ENCODE measurements around the gene IMPDH2.

Gene IMPDH2

DNA sequence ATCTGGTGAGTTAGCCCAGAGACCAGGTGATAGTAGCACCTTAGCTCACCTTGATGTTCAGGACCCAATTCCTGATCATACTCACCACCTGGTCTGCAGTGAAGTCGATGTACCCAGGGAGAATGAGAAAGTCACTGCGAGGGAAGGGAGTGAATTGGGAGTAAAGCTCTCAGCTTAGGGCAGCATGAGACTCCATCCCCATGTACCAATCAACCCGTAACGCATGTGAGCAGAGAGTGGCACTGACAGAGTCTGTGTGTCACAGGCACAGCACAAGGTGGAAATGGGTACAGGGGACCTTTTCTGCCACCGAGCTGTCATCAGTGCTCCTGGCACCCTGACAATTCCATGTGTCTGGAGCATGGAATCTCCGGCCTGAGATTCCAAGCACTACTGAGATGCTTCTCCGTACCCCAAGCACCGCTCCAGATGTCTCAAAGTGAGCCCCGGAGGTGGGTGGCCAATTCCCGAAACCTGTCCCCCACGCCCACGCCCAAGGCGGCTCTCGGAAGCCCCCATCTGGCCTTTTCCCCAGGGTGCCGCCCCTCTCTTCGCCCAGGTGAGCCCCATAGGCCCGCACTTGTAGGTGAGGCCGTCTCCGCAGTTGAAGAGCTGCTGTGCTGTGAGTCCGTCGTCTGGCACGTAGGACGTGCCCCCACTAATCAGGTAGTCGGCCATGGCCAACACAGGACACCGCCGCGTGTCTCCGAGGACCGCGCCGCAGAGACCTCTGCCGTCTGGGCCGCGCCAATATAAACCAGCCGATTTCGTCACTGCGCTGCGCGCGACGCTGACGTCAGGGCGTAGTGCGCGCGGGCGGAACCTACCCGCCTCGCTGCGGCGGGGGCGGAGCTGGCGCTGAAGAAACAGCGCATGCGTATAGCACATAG is at the start of gene IMPDH2:
IMPDH2 (minus strand) TSS at position 726 of the 890 bp plus-strand sequence; CDS start at position 678, 48 bp downstream.
- peak; percentile 85 for DNase-seq (ENCODE audit: low read depth)

DNA sequence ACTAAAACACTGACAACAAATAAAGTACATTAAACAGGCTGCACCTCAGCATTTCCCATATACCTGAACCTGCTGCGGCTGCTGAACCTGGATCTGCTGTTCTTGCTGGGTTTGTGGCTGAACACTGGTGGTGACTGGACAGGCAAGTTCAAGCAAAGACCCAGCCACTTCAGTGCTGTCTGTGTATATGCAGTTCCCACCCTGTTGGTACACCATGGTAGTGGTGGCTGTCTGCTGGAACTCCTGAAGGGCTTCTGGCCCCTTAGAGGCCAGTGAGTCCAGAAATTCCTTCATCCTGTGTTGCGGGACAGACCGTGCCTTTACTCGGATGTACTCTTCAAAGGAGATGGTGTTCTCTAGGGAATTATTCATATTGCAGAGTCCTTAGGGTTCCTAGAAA is 47.4 kb upstream of the IMPDH2 start:
- no peak for DNase-seq (ENCODE audit: low read depth)

DNA sequence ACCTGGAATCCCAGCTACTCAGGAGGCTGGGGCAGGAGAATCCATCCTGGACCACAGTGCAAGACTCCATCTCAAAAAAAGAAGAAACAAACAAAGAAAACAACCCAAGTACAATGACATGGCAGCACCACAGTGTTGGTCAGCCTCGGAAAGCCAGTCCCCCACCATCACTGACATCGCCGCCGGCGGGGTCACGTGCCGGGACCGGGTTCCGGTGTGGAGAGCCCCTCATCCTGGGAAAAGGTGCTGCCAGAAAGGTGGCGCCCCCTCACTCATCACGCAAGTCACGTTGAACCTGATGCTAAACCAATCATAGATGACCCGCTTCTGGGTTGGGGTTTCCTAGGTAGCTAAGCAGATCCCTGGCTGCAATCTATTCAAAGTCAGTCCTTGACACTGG is 46.9 kb upstream of the IMPDH2 start:
- DNase-seq (ENCODE audit: low read depth) = no peak

DNA sequence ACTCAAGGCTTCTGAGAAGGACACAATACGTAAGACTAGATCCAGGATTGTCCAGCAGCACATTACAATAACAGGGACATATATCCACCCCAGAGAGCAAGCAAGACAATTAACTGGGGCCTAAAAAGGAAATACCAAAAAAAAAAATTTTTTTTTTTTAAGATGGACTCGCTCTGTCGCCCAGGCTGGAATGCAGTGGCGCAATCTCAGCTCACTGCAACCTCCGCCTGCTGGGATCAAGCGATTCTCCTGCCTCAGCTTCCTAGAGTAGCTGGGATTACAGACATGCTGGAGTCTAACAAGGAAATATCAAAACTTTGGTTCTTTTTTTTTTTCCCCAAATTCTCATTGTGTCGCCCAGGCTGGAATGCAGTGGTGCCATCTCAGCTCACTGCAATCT is 28.8 kb upstream of the IMPDH2 start:
- no peak for DNase-seq (ENCODE audit: low read depth)

DNA sequence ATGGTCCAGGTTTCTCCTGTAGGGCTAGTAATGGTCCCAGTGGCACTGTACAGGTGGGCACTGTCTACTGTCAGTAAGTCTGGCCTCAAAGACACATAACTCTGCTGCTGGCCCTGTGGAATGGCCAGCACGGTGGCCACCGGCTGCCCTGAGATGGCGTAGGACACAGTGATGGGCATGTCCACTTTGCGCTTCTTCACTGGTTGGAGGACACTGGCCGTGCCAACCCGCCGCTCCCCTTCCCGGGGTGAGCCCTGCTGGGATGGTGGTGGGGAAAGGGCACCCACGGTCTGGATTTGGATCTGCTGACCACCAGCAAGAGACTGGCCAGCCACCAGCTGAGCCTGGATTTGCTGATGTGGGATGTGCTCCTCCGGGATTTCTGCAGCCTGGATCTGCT is 28.1 kb upstream of the IMPDH2 start:
- no peak for DNase-seq (ENCODE audit: low read depth)

DNA sequence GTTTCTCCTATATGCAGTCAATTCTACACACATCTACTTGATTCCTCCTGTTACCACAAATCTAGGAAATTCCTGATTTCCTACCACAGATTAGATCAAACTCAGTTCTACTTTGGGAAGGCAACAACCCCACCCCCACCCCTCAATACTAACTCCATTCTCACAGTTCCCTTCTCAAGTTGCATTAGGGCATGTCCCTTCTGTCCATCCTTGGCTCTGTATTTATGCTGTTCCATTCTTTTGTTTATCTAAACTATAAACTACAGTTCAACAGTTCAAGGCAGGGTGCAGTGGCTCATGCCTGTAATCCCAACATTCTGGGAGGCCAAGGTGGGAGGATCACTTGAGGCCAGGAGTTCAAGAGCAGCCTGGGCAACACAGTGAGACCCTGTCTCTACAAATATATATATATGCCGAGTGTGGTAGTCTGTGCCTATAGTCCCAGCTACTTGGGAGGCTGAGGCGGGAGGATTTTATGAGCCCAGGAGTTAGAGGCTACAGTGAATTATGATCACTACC is 25.2 kb upstream of the IMPDH2 start:
- DNase-seq (ENCODE audit: low read depth) = no peak

DNA sequence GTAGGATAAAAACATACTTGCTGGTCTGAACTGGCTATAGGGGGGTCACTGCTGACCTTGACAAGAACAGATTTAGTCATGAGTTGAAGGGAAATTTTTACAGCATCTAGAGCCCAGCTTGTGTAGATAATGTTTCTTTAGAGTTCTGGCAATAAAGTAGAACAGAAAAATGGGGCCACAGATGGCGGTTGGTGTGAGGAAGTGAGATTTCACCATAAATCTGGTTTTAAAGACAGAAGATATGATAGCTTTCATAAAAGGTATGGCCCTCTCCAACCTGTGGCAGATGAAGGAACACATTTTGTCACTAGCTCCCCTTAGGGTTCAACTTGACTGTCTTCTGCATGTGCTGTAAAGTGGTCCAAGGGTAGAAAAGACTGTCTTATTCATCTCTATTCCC is 24.3 kb upstream of the IMPDH2 start:
- DNase-seq (ENCODE audit: low read depth) = no peak

DNA sequence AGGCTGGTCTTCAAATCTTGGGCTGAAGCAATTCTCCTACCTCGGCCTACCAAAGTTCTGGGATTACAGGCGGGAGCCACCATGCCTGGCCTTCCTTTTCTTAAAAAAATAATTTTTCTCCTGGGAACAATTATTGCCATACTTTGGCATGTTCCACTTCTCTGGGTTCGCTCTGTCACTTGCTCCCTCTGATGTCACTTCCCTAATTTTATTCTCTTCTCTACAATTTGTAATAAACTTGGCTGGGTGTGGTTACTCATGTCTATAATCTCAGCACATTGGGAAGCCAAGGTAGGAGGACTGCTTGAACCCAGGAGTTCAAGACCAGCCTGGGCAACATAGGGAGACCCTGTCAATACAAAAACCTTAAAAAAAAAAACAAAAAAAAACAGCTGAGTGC is 6.1 kb upstream of the IMPDH2 start:
- no peak for DNase-seq (ENCODE audit: low read depth)

DNA sequence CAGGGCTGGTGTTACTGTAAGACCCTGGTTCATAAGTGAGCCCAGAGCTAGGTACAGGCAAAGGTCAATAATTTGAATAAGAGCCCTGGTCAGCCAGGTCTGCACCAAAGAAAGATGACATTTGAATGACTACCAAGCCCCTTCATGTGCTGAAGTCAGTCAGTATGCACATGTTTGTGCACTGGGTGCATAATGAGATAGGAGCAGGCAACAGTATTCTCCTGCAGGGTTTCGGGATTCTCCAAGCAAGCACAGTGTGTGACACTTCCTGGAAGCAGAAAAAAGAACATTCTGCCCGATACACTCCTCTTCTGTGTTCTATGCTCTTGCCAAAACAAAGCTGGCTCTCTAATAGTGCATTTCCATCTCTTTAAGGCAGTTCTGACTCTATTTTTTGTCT is 5.5 kb upstream of the IMPDH2 start:
- no peak for DNase-seq (ENCODE audit: low read depth)

DNA sequence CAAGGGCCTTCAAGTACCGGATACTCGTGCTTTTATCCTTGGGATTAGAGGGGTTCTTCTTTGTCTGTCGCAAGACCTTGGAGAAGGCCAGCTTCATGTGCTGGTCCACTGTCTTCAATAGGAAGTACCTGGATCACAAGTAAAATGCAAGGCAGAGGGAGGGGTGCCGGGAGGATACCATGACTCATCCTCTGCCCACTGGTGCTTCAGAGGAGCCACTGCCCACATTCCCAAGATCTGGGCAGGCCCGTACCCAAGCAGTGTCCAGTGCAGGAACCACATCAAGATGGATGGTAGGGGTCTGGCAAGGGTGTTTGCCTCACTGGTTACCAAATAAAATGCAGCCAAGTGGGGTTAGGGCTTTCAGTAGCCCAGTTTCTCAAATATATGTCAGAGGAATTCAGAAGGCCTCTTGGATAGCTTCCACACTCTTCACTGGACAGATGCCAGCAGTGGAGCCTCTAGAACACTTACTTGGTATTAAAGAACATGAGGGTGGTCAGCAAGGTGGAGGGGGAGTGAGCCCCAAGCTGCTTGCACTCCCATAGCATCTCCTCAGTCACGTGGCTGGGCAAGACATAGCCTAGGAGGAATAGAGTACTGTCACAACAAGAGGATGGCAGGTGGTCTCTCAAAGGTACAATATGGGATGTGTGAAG is 3.6 kb upstream of the IMPDH2 start:
- DNase-seq (ENCODE audit: low read depth) = no peak

DNA sequence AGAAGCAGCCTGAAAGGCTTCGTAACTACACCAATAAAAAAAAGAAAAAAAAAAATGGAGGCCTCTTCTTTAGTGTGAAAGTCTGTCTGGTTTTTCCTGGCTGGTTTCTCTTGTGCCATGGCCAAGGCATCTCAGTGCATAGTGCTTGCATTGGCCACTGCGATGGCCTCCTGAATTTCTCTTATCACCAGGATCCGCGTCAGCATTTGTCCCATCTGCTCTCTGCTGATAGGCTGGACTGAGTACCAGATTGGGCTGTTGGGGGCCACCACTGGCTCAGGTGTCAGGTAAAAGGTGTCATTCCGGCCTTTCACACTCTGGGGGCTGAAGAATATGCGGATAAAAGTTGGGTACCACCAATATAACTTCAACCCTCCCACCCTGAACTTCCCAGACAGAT is 1.1 kb upstream of the IMPDH2 start:
- no peak for DNase-seq (ENCODE audit: low read depth)

DNA sequence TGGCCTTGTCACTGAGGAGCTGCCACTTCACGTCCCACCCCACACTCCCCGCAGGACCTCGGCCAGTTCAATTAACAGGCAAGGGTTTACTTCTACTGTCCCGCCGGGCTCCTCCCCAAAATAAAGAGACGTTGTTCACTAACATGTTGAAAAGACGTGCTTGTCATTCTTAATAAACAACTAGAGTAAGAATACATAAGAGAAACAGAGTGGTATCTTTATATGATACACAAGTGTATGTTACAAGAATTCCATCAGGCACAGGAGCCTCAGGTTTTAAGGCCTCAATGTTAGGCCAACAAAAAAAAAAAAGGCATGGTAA is 326 bp upstream of the IMPDH2 start:
- no peak for DNase-seq (ENCODE audit: low read depth)

DNA sequence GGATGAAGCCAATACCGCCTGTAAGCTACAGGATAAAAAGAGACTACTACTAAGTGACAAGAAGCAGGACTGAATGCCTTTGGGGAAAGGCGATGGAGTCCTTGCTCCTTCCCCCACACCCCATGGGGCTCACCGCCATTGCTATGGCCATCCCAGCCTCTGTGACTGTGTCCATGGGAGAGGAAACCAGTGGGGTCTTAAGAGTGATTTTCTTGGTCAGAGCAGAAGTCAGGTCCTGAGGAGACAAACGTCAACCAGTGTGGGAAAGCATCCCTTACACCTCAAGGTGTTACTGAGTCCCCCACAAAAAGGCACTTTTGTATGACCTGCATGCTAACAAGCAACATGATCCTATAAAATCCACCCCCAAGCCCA is 913 bp downstream of the IMPDH2 start:
- no peak for DNase-seq (ENCODE audit: low read depth)

DNA sequence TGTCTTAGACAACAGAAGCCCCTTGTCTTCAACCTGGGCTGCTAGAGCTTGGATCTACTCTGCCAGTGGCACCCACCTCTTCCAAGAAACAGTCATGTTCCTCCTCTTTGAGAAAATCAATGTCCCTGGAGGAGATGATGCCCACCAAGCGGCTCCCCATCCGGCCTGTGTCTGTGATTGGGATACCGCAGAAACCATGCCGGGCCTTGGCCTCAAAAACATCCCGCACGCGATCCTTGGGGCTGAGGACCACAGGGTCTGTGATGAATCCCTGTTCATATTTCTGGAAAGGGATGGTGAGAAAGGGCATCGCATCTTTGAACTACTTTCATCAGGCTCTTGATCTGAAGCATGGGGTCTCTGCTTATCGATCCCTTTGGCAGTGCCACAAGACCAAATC is 1.6 kb downstream of the IMPDH2 start:
- no peak for DNase-seq (ENCODE audit: low read depth)

DNA sequence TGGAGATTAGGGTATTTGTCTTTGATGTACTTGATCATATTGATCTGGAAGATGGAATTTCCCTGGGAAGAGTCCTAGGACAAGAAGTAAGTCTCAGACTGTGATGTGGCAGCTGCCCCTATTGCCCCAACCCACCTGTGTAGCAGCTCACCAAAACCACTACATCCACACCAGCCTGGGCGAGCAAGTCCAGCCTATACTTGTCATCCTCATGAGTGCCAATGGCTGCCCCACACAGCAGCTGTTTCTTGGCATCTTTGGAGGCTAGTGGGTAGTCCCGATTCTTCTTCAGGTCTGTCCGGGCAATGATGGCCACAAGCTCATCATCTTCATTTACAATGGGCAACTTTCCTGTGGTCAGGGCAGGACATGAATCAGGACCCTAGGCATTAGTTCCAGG is 2.7 kb downstream of the IMPDH2 start:
- no peak for DNase-seq (ENCODE audit: low read depth)

DNA sequence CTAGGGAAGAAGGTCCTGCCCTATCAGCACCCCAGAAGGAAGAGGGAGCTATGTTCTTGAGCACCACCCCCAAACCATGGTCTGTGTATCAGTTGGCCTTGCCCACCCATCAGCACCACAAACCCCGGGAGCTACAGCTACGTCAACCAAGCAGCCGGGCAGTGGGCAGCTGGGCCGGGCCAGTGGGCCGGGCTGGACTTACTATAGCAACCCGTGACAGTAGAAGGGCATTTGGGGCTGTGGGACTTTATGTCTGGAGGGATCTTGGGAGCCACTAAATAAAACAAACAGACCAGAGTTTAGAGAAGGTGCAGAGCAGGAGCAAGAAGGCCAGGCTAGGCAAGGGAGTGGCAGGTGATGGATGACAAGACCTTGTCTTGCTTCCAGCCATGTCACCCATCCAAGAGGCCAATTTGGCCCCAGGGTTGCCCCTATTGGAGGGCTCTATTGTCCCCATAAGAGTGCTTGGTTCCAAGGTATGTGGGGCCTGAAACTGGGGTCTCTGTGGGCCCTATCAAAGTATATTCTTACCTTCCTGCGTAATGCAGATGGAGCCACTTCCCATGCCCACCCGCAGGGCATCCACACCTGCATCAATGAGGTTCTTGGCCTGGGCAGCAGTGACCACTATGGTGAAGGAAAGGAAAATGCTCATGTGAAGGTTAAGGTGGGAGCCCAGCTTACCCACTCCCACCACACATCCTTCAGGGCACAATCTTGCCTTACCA is 3.2 kb downstream of the IMPDH2 start:
- DNase-seq (ENCODE audit: low read depth) = no peak

DNA sequence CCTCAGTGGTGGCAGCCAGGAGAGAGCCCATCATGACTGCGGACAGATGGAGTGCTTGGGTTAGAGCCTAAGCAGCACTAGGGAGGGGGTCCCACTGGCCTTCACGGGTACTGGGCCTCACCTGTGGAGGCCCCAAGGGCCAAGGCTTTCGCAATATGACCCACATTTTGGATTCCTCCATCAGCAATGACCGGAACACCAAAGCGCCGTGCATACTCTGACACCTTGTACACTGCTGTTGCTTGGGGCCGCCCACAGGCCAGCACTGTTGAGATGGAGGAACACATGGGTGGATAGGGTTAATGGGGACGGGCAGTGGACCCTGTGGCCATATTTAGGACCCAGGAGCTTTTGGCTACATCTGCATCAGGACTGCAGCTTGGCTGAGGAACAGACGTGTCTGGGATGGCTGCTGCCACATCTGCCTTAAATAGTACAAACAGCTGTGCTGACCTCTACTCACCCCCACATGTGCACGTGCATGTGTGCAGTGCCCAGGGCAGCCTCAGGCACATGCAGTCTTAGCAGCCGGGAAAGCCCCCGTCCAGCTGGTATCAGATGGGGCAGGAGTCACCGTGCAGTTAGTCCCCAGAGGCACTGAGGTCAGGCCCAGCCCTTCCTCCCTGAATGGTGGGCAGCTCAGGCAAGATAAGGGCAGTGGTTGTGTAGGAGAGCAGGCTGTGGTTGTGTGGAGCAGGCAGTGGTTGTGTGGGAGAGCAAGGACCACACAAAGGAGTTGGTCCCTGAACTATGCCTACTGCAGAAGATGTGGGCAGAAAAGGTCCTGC is 4.0 kb downstream of the IMPDH2 start:
- no peak for DNase-seq (ENCODE audit: low read depth)

DNA sequence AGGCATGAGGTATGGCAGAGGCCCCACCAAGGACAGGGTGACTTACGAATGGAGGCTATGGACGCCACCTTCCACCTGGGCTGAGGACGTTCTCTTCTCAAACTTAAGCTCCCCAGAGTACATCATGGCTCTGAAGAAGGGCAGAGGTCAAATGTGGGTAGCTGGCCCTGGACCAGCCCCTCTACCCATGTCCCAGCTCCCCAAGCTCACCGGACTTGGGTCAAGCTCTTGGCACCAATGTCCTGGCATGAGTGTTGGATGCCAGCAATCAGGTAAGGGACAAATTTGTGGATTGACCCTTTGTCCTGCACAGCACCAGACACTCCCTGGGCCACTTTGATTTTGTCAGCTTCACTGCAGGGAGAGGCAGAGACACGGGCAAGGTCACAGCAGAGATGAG is 4.7 kb downstream of the IMPDH2 start:
- DNase-seq (ENCODE audit: low read depth) = no peak

DNA sequence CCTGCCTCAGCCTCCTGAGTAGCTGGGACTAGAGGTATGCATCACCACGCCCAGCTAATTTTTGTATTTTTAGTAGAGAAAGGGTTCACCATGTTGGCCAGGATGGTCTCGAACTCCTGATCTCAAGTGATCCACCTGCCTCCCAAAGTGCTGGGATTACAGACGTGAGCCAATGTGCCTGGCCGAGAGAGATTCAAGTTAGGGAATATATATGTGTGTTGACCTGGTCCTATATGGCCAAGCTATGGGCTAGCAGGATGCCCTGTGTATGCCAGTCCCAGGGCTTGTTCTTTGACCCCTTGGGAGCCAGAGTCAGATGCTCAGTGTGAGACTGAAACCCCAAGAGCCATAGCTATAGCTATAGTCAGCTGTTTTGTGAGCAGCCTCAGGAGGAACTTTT is 5.4 kb downstream of the IMPDH2 start:
- DNase-seq (ENCODE audit: low read depth) = no peak

DNA sequence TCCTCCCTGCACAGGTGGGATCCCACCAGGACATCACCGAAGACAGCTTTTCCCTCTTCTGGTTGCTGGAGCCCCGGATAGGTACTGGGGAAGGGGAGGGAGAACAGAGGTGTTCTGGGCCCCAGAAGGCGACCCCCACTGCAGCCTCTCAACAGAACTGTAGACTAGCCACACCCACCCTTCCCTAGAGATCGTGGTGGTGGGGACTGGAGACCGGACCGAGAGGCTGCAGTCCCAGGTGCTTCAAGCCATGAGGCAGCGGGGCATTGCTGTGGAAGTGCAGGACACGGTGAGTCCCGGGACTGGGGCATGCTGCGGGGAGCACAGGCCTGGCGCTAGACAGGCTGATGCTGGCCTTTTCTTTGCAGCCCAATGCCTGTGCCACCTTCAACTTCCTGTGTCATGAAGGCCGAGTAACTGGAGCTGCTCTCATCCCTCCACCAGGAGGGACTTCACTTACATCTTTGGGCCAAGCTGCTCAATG is 6.5 kb downstream of the IMPDH2 start:
- DNase-seq (ENCODE audit: low read depth) = no peak

DNA sequence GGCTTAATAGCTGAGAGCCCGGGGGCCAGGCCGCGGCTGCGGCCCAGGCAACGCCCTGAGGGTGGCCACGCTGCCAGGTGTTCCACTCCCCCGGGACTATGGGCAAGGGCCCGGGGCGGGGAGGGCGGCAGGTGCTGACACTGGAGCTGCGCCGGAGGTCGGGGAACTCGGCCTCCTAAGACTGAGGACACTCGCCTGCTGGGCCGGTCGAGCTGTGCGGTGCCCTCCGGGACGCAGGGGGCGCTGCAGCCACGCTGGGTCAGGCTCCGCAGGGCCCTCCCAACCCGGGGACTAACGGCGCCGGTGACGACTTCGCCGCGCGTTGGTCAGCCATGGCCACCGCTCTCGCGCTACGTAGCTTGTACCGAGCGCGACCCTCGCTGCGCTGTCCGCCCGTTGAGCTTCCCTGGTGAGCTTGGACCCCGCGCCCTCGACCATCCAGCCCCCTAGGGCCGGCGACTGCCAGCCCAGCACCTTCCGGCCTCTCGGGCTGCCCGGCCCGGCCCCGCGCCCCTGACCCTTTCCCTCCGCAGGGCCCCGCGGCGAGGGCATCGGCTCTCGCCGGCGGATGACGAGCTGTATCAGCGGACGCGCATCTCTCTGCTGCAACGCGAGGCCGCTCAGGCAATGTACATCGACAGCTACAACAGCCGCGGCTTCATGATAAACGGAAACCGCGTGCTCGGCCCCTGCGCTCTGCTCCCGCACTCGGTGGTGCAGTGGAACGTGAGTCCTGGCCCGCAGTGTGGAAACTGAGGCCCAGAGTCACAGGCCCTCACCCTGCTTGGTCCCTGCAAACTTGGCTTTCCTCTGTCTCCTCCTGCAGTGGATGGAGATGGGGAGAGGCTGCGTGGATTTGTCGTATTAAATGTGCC is 7.1 kb downstream of the IMPDH2 start, which contains the start of gene NDUFAF3:
NDUFAF3 (plus strand) TSS at position 309 of the 875 bp plus-strand sequence; CDS start at position 333, 24 bp downstream.
- peak; percentile 87 for DNase-seq (ENCODE audit: low read depth)

Measured in activated gamma-delta T cell treated with anti-CD3 and anti-CD28 coated beads, Interleukin-2, amount 50 U/mL, for 16 hours (primary cell).